Panc1 (cell line): ENCODE measurements around the gene MYLK3. TPM values are rescaled to one million over a fixed set of nuclear protein-coding genes. Genes with fewer than 3 reads are reported as not detected.

ENCODE experiments used
- ATAC-seq: fragments of 200-7000 bp; cut with Tn5 transposase; 2 replicates; pipeline ENCODE4 v1.9.1; 2020; ENCODE audit warnings: mild to moderate bottlenecking, moderate library complexity
- BruUV-seq: library from RNA; stranded (reverse); fragments of 400-500 nt; replicated peaks from 2 replicates; lab custom pipeline; 2021; lab: Mats Ljungman, UMichigan
- CTCF ChIA-PET: fragments of 300-600 bp; sonication (Branson Sonifier 250); formaldehyde crosslinking; loops from one replicate; lab custom pipeline; 2022; ENCODE audit warnings: antibody characterized with exemption; lab: Charles Lee
- POLR2A ChIA-PET: fragments of 300-600 bp; sonication (Branson Sonifier 250); formaldehyde crosslinking; loops from one replicate; lab custom pipeline; 2022; ENCODE audit warnings: antibody characterized with exemption; lab: Charles Lee
- DNase-seq: peaks from one replicate; pipeline ENCODE4 v3.0.0-alpha.2; 2010; ENCODE audit warnings: low read depth, low spot score
- H3K27ac ChIP-seq: 2 replicates; pipeline ENCODE4 v1.5.1; 2011; ENCODE audit warnings: mild to moderate bottlenecking, low read length, inconsistent platforms
- H3K27me3 ChIP-seq: fragments of 200-500 bp; sonication (Bioruptor generic); 2 replicates; pipeline ENCODE4 v1.6.0; 2014; ENCODE audit warnings: low read length, inconsistent platforms; ENCODE audit not compliant: control insufficient read depth, insufficient read depth
- H3K36me3 ChIP-seq: fragments of 200-500 bp; sonication (Bioruptor generic); 2 replicates; pipeline ENCODE4 v1.5.1; 2014; ENCODE audit warnings: inconsistent platforms, mild to moderate bottlenecking, low read length, moderate library complexity; ENCODE audit not compliant: control insufficient read depth, insufficient read depth
- H3K4me1 ChIP-seq: 2 replicates; pipeline ENCODE4 v1.5.1; 2011; ENCODE audit warnings: inconsistent platforms, mild to moderate bottlenecking, low read length, moderate library complexity; ENCODE audit not compliant: control insufficient read depth, insufficient read depth
- H3K4me3 ChIP-seq, 2 experiments: 2 replicates each; pipeline ENCODE4 v1.5.1; 2011 to 2012; ENCODE audit warnings: low read depth in 2 of 2, low read length in 2 of 2, mild to moderate bottlenecking in 2 of 2, inconsistent platforms in 1 of 2, moderate library complexity in 1 of 2
- H3K9me3 ChIP-seq: fragments of 200-500 bp; sonication (Bioruptor generic); 2 replicates; pipeline ENCODE4 v1.5.1; 2014; ENCODE audit warnings: low read depth, mild to moderate bottlenecking, inconsistent platforms, low read length, moderate library complexity; ENCODE audit not compliant: control insufficient read depth, insufficient read depth
- POLR2AphosphoS5 ChIP-seq: IDR thresholded peaks from 2 replicates; pipeline ENCODE4 v1.6.1; 2012; ENCODE audit warnings: mild to moderate bottlenecking, low read depth, low read length, moderate library complexity
- SIN3A ChIP-seq: IDR thresholded peaks from 2 replicates; pipeline ENCODE4 v1.6.1; 2012; ENCODE audit warnings: low read depth, mild to moderate bottlenecking, low read length, moderate library complexity, borderline replicate concordance; ENCODE audit not compliant: insufficient read depth
- TCF7L2 ChIP-seq: IDR thresholded peaks from 2 replicates; pipeline ENCODE4 v1.6.1; 2011; ENCODE audit warnings: mild to moderate bottlenecking, low read depth, low read length, inconsistent platforms
- in situ Hi-C: cut with HindIII; loops from 2 replicates; pipeline ENCODE4 v1.10.0; 2016; ENCODE audit warnings: low sequenced_read_pairs, low pct_unique_long_range_greater_than_20kb
- intact Hi-C: fragments of 100-400 bp; cut with micrococcal nuclease; formaldehyde crosslinking; loops from one replicate; pipeline ENCODE4 v1.10.0; 2022; ENCODE audit not compliant: unreplicated experiment
- total RNA-seq: library from RNA; stranded (reverse); gene quantifications from one replicate; pipeline ENCODE4 v1.2.1, GENCODE V29; 2021; ENCODE audit not compliant: unreplicated experiment
- TF ChIP-seq, protein P1 (sequence below), 2 experiments: IDR thresholded peaks; 2 replicates each; pipeline ENCODE4 v1.6.1; 2011 to 2012; ENCODE audit warnings: low read depth in 2 of 2, control low read depth in 1 of 2, low read length in 1 of 2, mild to moderate bottlenecking in 1 of 2, moderate library complexity in 1 of 2; ENCODE audit not compliant: insufficient read depth in 1 of 2
- TF ChIP-seq, protein P2 (sequence below): fragments of 450-650 bp; IDR thresholded peaks from 2 replicates; pipeline ENCODE4 v1.5.1; 2017; ENCODE audit warnings: mild to moderate bottlenecking

The MYLK3 gene
- total RNA-seq, 1 experiment from 2014 or later: 0.31 TPM

DNA sequence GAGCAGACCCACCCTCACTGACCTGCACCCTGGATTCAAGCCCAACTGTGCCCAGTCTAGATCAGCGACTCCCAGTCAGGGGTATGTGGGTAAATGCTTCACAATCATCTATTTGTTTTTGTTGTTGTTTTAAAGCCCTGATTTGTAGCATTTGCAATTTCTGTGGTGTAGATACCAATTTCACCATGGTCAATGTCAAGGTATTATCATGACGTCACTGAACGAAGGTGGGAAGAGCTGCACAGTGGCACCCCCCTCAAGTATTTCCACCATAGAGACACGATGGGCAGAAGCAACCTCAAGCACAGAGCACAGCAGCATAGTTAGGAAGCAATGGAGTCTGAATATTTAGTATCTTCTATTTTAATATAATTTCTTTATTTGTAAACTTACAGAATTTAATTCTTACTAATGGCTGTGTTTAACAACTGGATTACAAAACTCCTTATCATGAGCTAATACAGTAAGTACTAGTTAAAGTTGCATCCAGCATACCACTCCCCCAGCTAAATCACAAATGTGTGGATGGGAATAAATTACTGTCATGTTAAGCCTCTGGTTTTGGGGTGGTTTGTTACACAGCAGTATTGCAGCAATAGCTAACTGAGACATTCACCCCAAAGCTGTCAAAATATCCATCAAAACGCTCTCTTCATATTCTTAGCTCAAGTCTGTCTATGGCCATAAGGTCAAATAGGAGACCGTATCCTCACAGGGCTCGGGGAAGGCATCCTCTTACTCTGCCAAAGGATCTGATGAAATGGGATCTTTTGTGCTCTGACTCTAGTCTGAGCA lies 33.1 kb downstream of the MYLK3 start:
- Histone ChIP-seq H3K27me3 (no peaks in the 10 kb centered on the region), H3K9me3 (no peaks in the 10 kb centered on the region), H3K36me3 (no peaks in the 10 kb centered on the region), H3K4me1 (no peaks in the 10 kb centered on the region), H3K4me3 (no peak overlapping the region), H3K27ac (no peak overlapping the region)
- CTCF ChIA-PET: no interaction called here
- DNase-seq (no peak), ATAC-seq (no peak)
- in situ Hi-C loops: no loop called here
- intact Hi-C loops: no loop called here
- POLR2A ChIA-PET: no interaction called here
- no TSS peak for BruUV-seq
- no peak for TF ChIP-seq TCF7L2

GRCh38 chr16:46713634-46714033 lies 34.5 kb downstream of the MYLK3 start:
- ATAC-seq: no peak
- H3K9me3 ChIP-seq: no peaks in the 10 kb centered on the region
- in situ Hi-C loops: no loop called here
- TF ChIP-seq, protein P1, sequence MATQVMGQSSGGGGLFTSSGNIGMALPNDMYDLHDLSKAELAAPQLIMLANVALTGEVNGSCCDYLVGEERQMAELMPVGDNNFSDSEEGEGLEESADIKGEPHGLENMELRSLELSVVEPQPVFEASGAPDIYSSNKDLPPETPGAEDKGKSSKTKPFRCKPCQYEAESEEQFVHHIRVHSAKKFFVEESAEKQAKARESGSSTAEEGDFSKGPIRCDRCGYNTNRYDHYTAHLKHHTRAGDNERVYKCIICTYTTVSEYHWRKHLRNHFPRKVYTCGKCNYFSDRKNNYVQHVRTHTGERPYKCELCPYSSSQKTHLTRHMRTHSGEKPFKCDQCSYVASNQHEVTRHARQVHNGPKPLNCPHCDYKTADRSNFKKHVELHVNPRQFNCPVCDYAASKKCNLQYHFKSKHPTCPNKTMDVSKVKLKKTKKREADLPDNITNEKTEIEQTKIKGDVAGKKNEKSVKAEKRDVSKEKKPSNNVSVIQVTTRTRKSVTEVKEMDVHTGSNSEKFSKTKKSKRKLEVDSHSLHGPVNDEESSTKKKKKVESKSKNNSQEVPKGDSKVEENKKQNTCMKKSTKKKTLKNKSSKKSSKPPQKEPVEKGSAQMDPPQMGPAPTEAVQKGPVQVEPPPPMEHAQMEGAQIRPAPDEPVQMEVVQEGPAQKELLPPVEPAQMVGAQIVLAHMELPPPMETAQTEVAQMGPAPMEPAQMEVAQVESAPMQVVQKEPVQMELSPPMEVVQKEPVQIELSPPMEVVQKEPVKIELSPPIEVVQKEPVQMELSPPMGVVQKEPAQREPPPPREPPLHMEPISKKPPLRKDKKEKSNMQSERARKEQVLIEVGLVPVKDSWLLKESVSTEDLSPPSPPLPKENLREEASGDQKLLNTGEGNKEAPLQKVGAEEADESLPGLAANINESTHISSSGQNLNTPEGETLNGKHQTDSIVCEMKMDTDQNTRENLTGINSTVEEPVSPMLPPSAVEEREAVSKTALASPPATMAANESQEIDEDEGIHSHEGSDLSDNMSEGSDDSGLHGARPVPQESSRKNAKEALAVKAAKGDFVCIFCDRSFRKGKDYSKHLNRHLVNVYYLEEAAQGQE (IDR thresholded peaks at IDR 0.05; ENCODE audit: insufficient read depth in 1 of 2, low read depth in 2 of 2, low read length in 1 of 2): no peak
- TF ChIP-seq TCF7L2 (no peak), SIN3A (no peak), POLR2AphosphoS5 (no peak)
- TF ChIP-seq, protein P2, sequence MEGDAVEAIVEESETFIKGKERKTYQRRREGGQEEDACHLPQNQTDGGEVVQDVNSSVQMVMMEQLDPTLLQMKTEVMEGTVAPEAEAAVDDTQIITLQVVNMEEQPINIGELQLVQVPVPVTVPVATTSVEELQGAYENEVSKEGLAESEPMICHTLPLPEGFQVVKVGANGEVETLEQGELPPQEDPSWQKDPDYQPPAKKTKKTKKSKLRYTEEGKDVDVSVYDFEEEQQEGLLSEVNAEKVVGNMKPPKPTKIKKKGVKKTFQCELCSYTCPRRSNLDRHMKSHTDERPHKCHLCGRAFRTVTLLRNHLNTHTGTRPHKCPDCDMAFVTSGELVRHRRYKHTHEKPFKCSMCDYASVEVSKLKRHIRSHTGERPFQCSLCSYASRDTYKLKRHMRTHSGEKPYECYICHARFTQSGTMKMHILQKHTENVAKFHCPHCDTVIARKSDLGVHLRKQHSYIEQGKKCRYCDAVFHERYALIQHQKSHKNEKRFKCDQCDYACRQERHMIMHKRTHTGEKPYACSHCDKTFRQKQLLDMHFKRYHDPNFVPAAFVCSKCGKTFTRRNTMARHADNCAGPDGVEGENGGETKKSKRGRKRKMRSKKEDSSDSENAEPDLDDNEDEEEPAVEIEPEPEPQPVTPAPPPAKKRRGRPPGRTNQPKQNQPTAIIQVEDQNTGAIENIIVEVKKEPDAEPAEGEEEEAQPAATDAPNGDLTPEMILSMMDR: no peak
- no peak overlapping the region for H3K4me3 ChIP-seq
- no peaks in the 10 kb centered on the region for H3K36me3 ChIP-seq
- intact Hi-C loops: no loop called here
- CTCF ChIA-PET: no interaction called here
- DNase-seq: no peak
- POLR2A ChIA-PET: no interaction called here
- BruUV-seq: no TSS peak
- no peaks in the 10 kb centered on the region for H3K4me1 ChIP-seq
- H3K27me3 ChIP-seq: no peaks in the 10 kb centered on the region
- no peak overlapping the region for H3K27ac ChIP-seq

GRCh38 chr16:46712911-46713310 lies 35.2 kb downstream of the MYLK3 start:
- H3K4me3 ChIP-seq: no peak overlapping the region
- no peaks in the 10 kb centered on the region for H3K9me3 ChIP-seq
- intact Hi-C loops (no loop called here), in situ Hi-C loops (no loop called here)
- ChIA-PET POLR2A (no interaction called here), CTCF (no interaction called here)
- H3K36me3 ChIP-seq: no peaks in the 10 kb centered on the region
- no peaks in the 10 kb centered on the region for H3K27me3 ChIP-seq
- DNase-seq (no peak), ATAC-seq (no peak)
- TF ChIP-seq TCF7L2: no peak
- TF ChIP-seq SIN3A: no peak
- TF ChIP-seq, protein P2: no peak
- TF ChIP-seq, protein P1 (IDR thresholded peaks at IDR 0.05; ENCODE audit: insufficient read depth in 1 of 2, low read depth in 2 of 2, low read length in 1 of 2): no peak
- no peak for TF ChIP-seq POLR2AphosphoS5
- no peak overlapping the region for H3K27ac ChIP-seq
- H3K4me1 ChIP-seq: no peaks in the 10 kb centered on the region
- BruUV-seq: no TSS peak
